ENCODE data around the gene PTPRN2. TPM values are rescaled to one million over a fixed set of nuclear protein-coding genes. Genes with fewer than 3 reads are reported as not detected.

The PTPRN2 gene
- total and polyA plus RNA-seq, 2 of the 8 experiments (the other 6 are each of a cell fraction or from before 2014, with no cell fraction given): 2.6 to 4.5 TPM

- ChIA-PET CTCF (ENCODE audit: partially characterized antibody) (no interaction called here), POLR2A (ENCODE audit: partially characterized antibody) (no interaction called here)
- H4K5ac ChIP-seq (ENCODE audit: insufficient read length, low read depth, low read length): no peak overlapping the region
- no peak overlapping the region for H2AK5ac ChIP-seq (ENCODE audit: low read depth, low read length)
- H3K4ac ChIP-seq (replicated peaks; ENCODE audit: insufficient read length, low read depth, low read length): no peak overlapping the region
- no peak overlapping the region for H3K4me3 ChIP-seq (ENCODE audit: extremely low read depth in 1 of 4, insufficient read depth in 2 of 4, low read depth in 3 of 4, low read length in 4 of 4)
- FAIRE-seq: no peak
- no peak overlapping the region for H3K9ac ChIP-seq (replicated peaks in 1 of 4; ENCODE audit: extremely low read depth in 1 of 4, low read depth in 3 of 4, low read length in 3 of 4)
- no peak overlapping the region for H3K56ac ChIP-seq (replicated peaks; ENCODE audit: insufficient read length, low read depth, low read length)
- no peak overlapping the region for H2AFZ ChIP-seq (ENCODE audit: low read length)
- DNase-seq (ENCODE audit: low read depth in 1 of 2, low spot score in 2 of 2): no peak
- no peaks in the 10 kb centered on the region for H3K23me2 ChIP-seq (ENCODE audit: low read depth, low read length)
- H3K27me3 ChIP-seq (replicated peaks in 1 of 4; ENCODE audit: control insufficient read depth in 3 of 4, extremely low read depth in 1 of 4, insufficient read depth in 3 of 4, low read length in 3 of 4): no peaks in the 10 kb centered on the region
- H3K23ac ChIP-seq (ENCODE audit: insufficient read length): no peak overlapping the region
- 86% methylated on average over 12 of the region's 12 CpGs; no CpG with 5 or more reads in 1 of the 2 experiments for WGBS, 2 experiments (ENCODE audit: extremely low coverage in 1 of 2, insufficient coverage in 1 of 2, insufficient read length in 1 of 2, insufficient replicate concordance in 2 of 2, low coverage in 1 of 2, low lambda C conversion rate in 2 of 2, missing lambda C conversion rate in 1 of 2)
- no peak overlapping the region for H4K8ac ChIP-seq (ENCODE audit: extremely low read depth, insufficient read depth, low read length)
- no peak overlapping the region for H2BK15ac ChIP-seq (ENCODE audit: low read length)
- TF ChIP-seq CREB1 (IDR thresholded peaks at IDR 0.05): no peak
- TF ChIP-seq USF2 (IDR thresholded peaks at IDR 0.05; ENCODE audit: low read length): no peak
- H4K20me1 ChIP-seq (replicated peaks in 1 of 2; ENCODE audit: control insufficient read depth in 1 of 2, insufficient read depth in 2 of 2, low read length in 2 of 2): no peaks in the 10 kb centered on the region
- no peak overlapping the region for H4K91ac ChIP-seq (replicated peaks; ENCODE audit: insufficient read length, low read length)
- H3K9me3 ChIP-seq (ENCODE audit: insufficient read depth in 2 of 2, low read depth in 1 of 2, low read length in 1 of 2): peaks cover 2 to 47% of the 10 kb centered on the region in 2 experiments; a peak in 3 of 4 replicates
- H3K79me2 ChIP-seq (ENCODE audit: control insufficient read depth in 1 of 2, insufficient read depth in 2 of 2, low read length in 2 of 2): no peaks in the 10 kb centered on the region
- H2BK20ac ChIP-seq (ENCODE audit: low read length): no peak overlapping the region
- H3K18ac ChIP-seq (ENCODE audit: extremely low read depth, low read length): no peak overlapping the region
- no peak overlapping the region for H3K27ac ChIP-seq (ENCODE audit: low read depth, low read length)
- no peak overlapping the region for H2BK120ac ChIP-seq (replicated peaks; ENCODE audit: low read depth, low read length)
- H3K4me1 ChIP-seq (replicated peaks in 1 of 4; ENCODE audit: control insufficient read depth in 3 of 4, insufficient read depth in 4 of 4, low read length in 3 of 4): no peaks in the 10 kb centered on the region
- H3K14ac ChIP-seq (ENCODE audit: insufficient read length): no peak overlapping the region
- no peak overlapping the region for H2BK5ac ChIP-seq (ENCODE audit: low read depth, low read length)
- no peaks in the 10 kb centered on the region for H3K79me1 ChIP-seq (ENCODE audit: low read depth, low read length)
- no peak overlapping the region for H3K4me2 ChIP-seq (ENCODE audit: insufficient read depth in 1 of 2, low read depth in 2 of 2, low read length in 2 of 2)
- H3K36me3 ChIP-seq (ENCODE audit: control insufficient read depth in 2 of 4, insufficient read depth in 4 of 4, low read length in 3 of 4): no peaks in the 10 kb centered on the region
- no peak overlapping the region for H2BK12ac ChIP-seq (ENCODE audit: low read depth, low read length)
These were observed 511.0 kb downstream of the PTPRN2 start for GRCh38 chr7:158076656-158077055.

Data from H1 (cell line).